DOHH2 (cell line): ENCODE measurements around the gene PIK3AP1.

Source experiments
- CTCF ChIP-seq: fragments of 200-600 bp; sonication (generic); IDR thresholded peaks from one replicate; pipeline ENCODE4 v1.5.1; 2014; ENCODE audit warnings: antibody characterized with exemption, mild to moderate bottlenecking, low read depth, low read length; ENCODE audit not compliant: poor library complexity, severe bottlenecking
- EZH2phosphoT487 ChIP-seq: fragments of 200-600 bp; sonication (generic); IDR thresholded peaks from 2 replicates; pipeline ENCODE4 v1.6.1; 2017; ENCODE audit warnings: borderline replicate concordance, mild to moderate bottlenecking, antibody characterized with exemption, low read length, moderate library complexity, mixed read lengths

GRCh38 chr10:96588060-96588554 is 132.2 kb downstream of the PIK3AP1 start:
- TF ChIP-seq CTCF (no peak), EZH2phosphoT487 (no peak)
